Nucleus accumbens (tissue), 56 donors: ENCODE results near the gene CHD6.

Experiments
- DNase-seq, 56 donors: peaks; one replicate each; lab custom pipeline; 2025; lab: John Stamatoyannopoulos, UW

The CHD6 gene

GRCh38 chr20:41406353-41406752, 211.8 kb downstream of the CHD6 start:
- DNase-seq = no peak

DNA sequence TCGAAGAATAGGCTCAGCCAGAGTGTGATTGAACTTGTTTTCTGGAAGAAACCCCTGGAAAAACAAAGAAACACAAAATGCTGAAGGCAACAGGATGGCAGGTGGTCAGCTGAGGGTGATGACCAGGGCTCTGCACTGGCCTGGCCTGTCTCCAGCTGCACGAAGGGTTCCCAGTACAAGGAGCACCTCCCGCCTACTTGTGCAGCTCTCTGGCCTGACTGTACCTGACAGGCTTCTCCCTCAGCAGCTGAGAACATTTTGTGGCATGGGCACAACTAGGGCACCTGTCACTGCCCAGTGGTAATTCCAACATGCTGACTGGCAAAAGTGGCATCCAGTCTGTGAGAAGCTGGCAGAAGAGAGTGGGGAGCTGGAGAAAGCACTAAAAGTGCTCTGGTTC, 212.7 kb downstream of the CHD6 start:
- DNase-seq = no peak

- no peak for DNase-seq
Measured at GRCh38 chr20:41403604-41404003, 214.6 kb downstream of the CHD6 start.

DNA sequence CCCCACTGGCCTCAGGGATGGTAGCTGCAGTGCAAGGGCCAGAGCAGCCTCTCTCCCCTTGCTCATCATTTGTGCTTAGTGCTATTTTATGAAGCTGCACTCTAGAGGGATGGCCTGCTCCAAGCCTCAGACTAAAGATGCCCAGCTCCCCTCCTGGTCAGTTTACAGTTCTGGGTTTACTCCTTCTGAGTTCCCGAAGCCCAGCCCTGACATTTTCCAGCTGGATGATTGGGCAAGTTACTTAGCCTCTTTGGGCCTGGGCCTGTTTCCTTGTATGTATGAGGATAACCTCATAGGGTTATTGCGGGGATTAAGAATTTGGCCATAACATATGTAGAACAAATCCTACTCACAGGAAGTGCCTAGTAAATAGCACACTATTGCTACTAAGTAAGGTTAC, 219.8 kb downstream of the CHD6 start:
- DNase-seq = no peak

DNA sequence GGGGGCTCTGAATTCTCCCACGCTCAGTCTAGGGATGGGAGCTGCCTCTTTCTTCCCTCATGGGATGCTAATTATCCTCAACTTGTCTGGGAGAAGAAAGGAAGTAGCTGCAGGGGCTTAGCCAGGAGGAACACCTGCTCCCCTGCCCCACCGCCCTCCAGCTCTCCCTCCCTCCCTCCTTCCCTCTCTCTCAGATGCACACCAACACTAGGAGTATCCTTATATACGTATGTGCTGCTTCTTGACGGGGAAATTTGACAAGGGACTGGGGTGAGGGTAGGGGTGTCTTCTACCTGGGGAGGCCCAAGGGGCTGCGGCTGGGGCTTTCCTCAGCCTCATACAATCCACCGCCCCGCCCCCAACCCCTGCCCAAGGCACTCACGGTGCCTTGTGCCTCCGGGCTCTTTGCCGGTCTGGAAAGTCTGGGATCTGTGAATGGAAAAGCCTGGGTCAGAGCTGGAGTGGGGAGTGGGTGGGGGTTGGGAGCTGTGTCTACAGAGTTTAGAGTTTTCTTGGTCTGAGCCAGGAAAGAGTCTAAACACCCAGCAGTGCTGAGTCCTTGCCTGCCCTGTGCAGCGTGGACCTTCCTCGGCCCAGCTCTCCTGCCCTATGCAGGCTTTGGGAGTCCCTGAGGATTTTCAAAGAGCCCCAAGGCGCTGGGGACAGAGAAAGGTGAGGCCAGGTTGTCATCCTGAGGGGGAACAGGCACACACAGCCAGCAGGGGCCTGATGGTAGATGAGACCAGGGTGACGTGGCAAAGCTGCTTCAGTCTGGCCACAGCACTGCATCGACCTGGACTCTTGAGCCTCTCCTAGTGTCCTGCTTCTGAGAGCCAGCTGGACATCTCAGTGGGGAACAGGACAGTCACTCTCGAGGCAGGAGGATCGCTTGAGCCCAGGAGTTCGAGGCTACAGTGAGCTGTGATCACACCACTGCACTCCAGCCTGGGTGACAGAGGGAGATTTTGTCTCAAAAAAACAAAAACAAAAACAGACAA, 222.2 kb downstream of the CHD6 start:
- DNase-seq = no peak

- no peak for DNase-seq
Measured at GRCh38 chr20:41394931-41395666, 223.1 kb downstream of the CHD6 start.

DNA sequence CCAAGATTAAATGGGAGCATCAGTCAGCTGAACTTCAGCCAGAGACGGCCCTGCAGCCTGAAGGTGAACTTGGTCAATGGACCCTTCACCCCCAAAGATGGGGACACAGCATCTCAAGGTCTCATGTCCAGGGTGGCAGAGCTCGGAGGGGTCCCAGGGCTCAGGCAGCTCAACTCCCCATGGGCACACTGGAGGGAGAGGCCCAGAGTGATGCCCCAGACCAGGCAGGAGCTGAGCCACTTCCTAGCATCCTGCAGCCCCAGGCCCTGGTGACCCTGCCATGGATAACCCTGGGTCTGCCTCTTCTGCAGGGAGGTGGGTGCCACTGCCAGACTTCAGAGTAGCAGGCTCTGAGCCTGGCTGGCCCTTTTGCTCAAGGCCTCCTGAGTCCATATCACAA, 224.1 kb downstream of the CHD6 start:
- DNase-seq = no peak

DNA sequence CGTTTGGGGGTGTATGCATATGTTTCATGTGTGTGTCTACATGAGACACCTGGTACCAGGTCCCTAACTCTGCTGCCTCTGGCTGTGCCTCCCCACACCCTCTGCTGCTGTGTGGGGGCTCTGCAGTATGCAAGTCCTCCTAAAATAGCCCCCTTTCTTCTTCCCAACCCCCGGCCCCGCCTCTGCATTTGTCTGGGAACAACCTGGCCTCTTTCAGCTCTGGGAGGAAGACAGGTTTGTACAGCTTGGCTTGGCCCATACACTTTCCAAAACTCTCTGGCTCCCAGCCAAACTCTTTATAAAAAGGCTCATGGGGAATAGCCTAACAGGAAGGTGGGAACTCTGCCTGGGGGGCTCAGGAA, 224.5 kb downstream of the CHD6 start:
- peak in 20 of 56 donors; percentile 16 to 58 (median 30) for DNase-seq

DNA sequence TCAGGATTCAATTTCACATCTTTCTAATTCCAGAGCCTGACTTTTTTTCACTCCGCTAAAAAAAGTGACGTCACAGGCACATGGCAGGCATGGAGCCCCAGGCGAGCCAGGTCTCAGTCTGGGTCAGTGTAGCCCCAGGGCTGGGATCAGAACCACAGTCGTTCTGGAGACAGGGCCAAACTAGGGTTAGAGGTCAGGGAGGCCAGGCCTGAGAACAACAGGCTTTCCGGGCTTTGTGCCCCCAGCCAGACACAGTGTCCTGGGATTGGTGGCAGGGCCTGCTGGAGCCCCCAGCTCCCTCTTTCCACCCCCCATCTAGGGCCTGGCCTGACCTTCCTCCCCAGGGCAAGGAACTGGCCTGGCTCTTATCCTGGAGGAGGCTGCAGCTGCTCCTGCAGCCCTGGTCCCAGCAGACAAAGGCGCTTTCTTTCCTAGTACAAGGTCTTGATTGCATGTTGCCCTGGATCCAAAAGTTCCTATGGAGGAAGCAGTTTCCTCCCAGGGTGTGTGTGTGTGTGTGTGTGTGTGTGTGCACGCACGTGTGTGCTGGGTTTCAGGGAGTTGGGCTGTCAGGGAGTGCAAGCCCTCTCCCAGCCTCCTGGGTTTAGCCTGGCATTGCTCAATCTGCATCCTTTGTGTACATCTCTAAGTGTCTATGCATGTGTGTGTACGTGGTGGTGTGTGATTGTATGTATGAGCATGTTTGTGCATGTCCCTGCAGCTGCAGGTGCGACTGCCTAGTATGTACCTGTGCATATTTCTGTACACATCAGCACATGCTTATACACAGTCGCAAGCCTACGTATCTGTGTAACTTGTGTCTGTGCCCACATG, 225.1 kb downstream of the CHD6 start:
- peak in 42 of 56 donors; percentile 9 to 77 (median 48) for DNase-seq

- no peak for DNase-seq
Measured at GRCh38 chr20:41392295-41392694, 225.9 kb downstream of the CHD6 start.

DNA sequence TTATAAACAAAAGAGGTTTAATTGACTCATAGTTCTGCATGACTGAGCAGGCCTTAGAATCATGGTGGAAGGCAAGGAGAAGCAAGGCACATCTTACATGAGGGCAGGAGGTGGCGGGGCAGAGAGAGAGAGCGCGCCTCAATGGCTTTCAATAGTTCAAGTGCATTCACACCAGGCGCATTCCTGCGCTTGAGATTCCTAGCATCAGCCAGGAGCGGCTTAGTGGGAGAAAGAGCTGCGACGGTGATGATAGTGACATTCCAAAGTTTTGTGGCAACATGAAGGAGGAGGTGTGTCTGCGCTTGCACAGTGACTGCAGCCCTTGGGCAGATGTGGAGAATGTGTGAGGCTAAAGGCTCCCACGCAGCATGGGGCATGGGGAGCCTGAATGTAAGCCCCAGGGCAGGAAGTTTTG, 226.6 kb downstream of the CHD6 start:
- no peak for DNase-seq

DNA sequence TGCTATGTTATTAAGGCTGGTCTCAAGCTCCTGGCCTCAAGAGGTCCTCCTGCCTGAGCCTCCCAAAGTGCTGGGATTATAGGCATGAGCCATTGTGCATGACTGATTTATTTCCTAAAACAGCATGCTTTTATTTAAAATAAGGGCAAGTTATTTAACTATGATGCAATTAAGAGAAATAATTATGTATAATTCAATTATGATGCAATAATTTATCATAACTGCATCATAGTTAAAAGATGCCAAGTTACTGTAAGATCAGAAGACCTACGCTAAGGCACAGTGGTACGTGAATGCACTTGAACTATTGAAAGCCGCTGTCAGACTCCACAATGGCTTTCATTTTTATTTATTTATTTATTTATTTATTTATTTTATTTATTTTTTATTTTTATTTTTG, 227.3 kb downstream of the CHD6 start:
- DNase-seq = no peak

GRCh38 chr20:41387444-41387851, 230.7 kb downstream of the CHD6 start:
- DNase-seq = no peak

GRCh38 chr20:41386502-41387427, 231.4 kb downstream of the CHD6 start:
- DNase-seq = no peak

GRCh38 chr20:41382791-41383305, 235.3 kb downstream of the CHD6 start:
- DNase-seq = no peak

- DNase-seq = no peak
Measured at GRCh38 chr20:41380551-41381193, 237.5 kb downstream of the CHD6 start.

- DNase-seq = no peak
Measured at GRCh38 chr20:41379551-41379950, 238.6 kb downstream of the CHD6 start.

DNA sequence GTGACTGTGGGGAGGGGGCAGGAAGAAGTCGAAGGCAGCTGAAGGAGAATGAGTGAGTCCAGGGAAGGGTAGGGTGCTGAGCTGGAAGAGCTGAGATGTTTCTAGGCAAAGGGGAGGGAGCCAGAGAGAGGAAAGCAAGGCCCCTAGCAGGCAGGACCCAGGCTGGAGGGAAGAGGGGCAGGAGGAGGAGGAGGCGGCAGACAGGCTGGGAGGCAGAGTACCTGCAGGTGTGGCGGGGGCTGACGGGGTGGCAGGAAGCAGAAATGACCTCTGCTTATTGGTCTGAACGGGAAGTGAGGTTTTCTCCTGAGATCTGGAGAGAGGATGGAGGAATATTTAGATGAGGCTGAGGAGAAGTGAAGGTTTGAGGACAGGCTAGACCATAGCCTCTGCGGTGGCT, 240.9 kb downstream of the CHD6 start:
- DNase-seq = no peak

DNA sequence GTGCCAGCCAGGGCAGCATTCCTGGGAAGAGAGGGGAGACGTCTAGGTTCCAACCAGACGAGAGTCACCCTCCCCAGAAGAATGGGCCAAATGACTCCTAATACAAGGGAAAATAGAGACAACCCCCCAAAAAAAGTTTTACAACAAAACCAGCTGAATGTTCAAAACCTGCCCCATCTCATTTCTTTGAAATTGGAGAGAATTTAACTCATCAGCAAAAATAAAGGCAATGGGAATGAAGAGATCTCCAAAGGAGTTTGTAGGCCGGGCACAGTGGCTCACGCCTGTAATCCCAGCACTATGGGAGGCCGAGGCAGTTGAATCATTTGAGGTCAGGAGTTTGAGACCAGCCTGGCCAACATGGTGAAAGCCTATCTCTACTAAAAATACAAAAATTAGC, 241.8 kb downstream of the CHD6 start:
- no peak for DNase-seq
